GM12878 (cell line): ENCODE measurements around the gene CDH8. TPM values are rescaled to one million over a fixed set of nuclear protein-coding genes. Genes with fewer than 3 reads are reported as not detected.

Experiments
- ATAC-seq: fragments of 200-7000 bp; cut with Tn5 transposase; 3 replicates; pipeline ENCODE4 v1.9.1; 2020; ENCODE audit warnings: mild to moderate bottlenecking, moderate library complexity
- BruUV-seq: library from RNA; stranded (reverse); fragments of 400-500 nt; replicated peaks from 2 replicates; lab custom pipeline; 2021; lab: Mats Ljungman, UMichigan
- CTCF ChIA-PET: fragments of 300-600 bp; sonication (Branson Sonifier 250); formaldehyde crosslinking; extraction: SDS; loops from one replicate; lab custom pipeline; 2021; ENCODE audit warnings: inconsistent platforms; lab: Yijun Ruan, JAX
- POLR2A ChIA-PET: fragments of 350-600 bp; formaldehyde crosslinking; extraction: SDS; loops from one replicate; lab custom pipeline; 2021; ENCODE audit warnings: inconsistent platforms; lab: Charles Lee
- RAD21 ChIA-PET: fragments of 300-600 bp; sonication (Branson Sonifier 250); formaldehyde crosslinking; loops from one replicate; lab custom pipeline; 2023; ENCODE audit warnings: antibody characterized with exemption; ENCODE audit not compliant: unreplicated experiment; lab: Charles Lee
- SMC1A ChIA-PET: fragments of 300-600 bp; sonication (Branson Sonifier 250); formaldehyde crosslinking; loops from one replicate; lab custom pipeline; 2023; ENCODE audit not compliant: unreplicated experiment, uncharacterized antibody; lab: Charles Lee
- DNase-seq: peaks from one replicate; pipeline ENCODE4 v3.0.0-alpha.2; 2011; ENCODE audit warnings: low read depth, low spot score
- FAIRE-seq: peaks from 3 replicates; lab custom pipeline; 2011; peaks lifted over from hg19 to GRCh38; lab: Jason Lieb, UNC
- H2AFZ ChIP-seq: 2 replicates; pipeline ENCODE4 v1.6.0; 2011; ENCODE audit warnings: low read depth, low read length, control low read depth; ENCODE audit not compliant: control insufficient read depth
- H3K27ac ChIP-seq: 2 replicates; pipeline ENCODE4 v1.5.1; 2011; ENCODE audit warnings: control low read depth; ENCODE audit not compliant: control insufficient read depth, insufficient read depth
- H3K27me3 ChIP-seq, 2 experiments: replicated peaks in 1 of 2; 2 replicates each; pipeline versions ENCODE4 v1.6.0 to v1.6.1; 2011; ENCODE audit warnings: low read length in 1 of 2; ENCODE audit not compliant: control insufficient read depth in 2 of 2, insufficient read depth in 2 of 2
- H3K36me3 ChIP-seq, 2 experiments: 2 replicates each; pipeline ENCODE4 v1.5.1; 2011; ENCODE audit warnings: low read length in 1 of 2; ENCODE audit not compliant: control insufficient read depth in 2 of 2, insufficient read depth in 2 of 2
- H3K4me1 ChIP-seq: 2 replicates; pipeline ENCODE4 v1.6.1; 2011; ENCODE audit warnings: mild to moderate bottlenecking, low read length, moderate library complexity, mixed read lengths; ENCODE audit not compliant: control insufficient read depth, insufficient read depth
- H3K4me2 ChIP-seq: 2 replicates; pipeline ENCODE4 v1.6.0; 2011; ENCODE audit warnings: control low read depth; ENCODE audit not compliant: control insufficient read depth, insufficient read depth
- H3K4me3 ChIP-seq: fragments of 200-600 bp; sonication (generic); 2 replicates; pipeline ENCODE4 v1.5.1; 2016
- H3K79me2 ChIP-seq: 2 replicates; pipeline ENCODE4 v1.6.0; 2011; ENCODE audit warnings: low read length; ENCODE audit not compliant: control insufficient read depth, insufficient read depth
- H3K9ac ChIP-seq: 2 replicates; pipeline ENCODE4 v1.8.0; 2011; ENCODE audit warnings: low read length, control low read depth, mixed read lengths; ENCODE audit not compliant: control insufficient read depth, insufficient read depth
- H3K9me3 ChIP-seq: replicated peaks from 3 replicates; pipeline ENCODE4 v1.5.1; 2011; ENCODE audit warnings: mild to moderate bottlenecking, low read length; ENCODE audit not compliant: control insufficient read depth, insufficient read depth
- H4K20me1 ChIP-seq: 2 replicates; pipeline ENCODE4 v1.6.0; 2011; ENCODE audit not compliant: control insufficient read depth, insufficient read depth
- ETV6 ChIP-seq, 2 experiments: fragments of 450-650 bp in 1 of 2; IDR thresholded peaks in 1 of 2; conservative IDR thresholded peaks in 1 of 2; 2 replicates each; pipeline ENCODE4 v1.6.1; 2014; ENCODE audit warnings: antibody characterized with exemption in 1 of 2, borderline replicate concordance in 1 of 2, low read depth in 1 of 2, mild to moderate bottlenecking in 1 of 2, moderate library complexity in 1 of 2
- JUNB ChIP-seq: IDR thresholded peaks from 2 replicates; pipeline ENCODE4 v1.6.1; 2016; ENCODE audit warnings: antibody characterized with exemption, mild to moderate bottlenecking
- KDM1A ChIP-seq: fragments of 200-600 bp; sonication (generic); IDR thresholded peaks from 2 replicates; pipeline ENCODE4 v1.6.1; 2016; ENCODE audit warnings: borderline replicate concordance
- NKRF ChIP-seq: fragments of 450-650 bp; conservative IDR thresholded peaks from 2 replicates; pipeline ENCODE4 v1.6.1; 2017; ENCODE audit warnings: mild to moderate bottlenecking, moderate library complexity
- PAX5 ChIP-seq: IDR thresholded peaks from 2 replicates; pipeline ENCODE4 v1.6.1; 2011; ENCODE audit warnings: low read depth, low read length, borderline replicate concordance
- PML ChIP-seq: IDR thresholded peaks from 2 replicates; pipeline ENCODE4 v1.6.1; 2012; ENCODE audit warnings: low read length, inconsistent platforms
- RELB ChIP-seq: fragments of 450-650 bp; IDR thresholded peaks from 2 replicates; pipeline ENCODE4 v1.6.1; 2017; ENCODE audit warnings: low read depth, mild to moderate bottlenecking, moderate library complexity
- TARDBP ChIP-seq: IDR thresholded peaks from 2 replicates; pipeline ENCODE4 v1.6.1; 2016; ENCODE audit warnings: borderline replicate concordance
- ZBTB40 ChIP-seq: fragments of 450-650 bp; IDR thresholded peaks from 2 replicates; pipeline ENCODE4 v1.6.1; 2016; ENCODE audit warnings: mild to moderate bottlenecking, moderate library complexity, borderline replicate concordance
- WGBS: methylation state at CpG from one replicate; pipeline ENCODE4 v1.1.6; 2016; ENCODE audit warnings: low lambda C conversion rate; ENCODE audit not compliant: insufficient replicate concordance, insufficient coverage; ENCODE audit errors: missing lambda C conversion rate; 5-methylcytosine and 5-hydroxymethylcytosine counted together
- in situ Hi-C: fragments of 300-500 bp; cut with MboI; formaldehyde crosslinking; loops from 9 replicates; pipeline ENCODE4 v1.14.3; 2018; ENCODE audit warnings: mixed read lengths
- intact Hi-C: fragments of 100-400 bp; cut with micrococcal nuclease; formaldehyde crosslinking; loops from one replicate; pipeline ENCODE4 v1.14.2; 2022; ENCODE audit not compliant: unreplicated experiment
- polyA plus RNA-seq, 11 experiments: library from polyadenylated mRNA; depleted of rRNA in 4 of 11; unstranded in 6 of 11; stranded (reverse) in 5 of 11; fragments of >200 nt; fragmentation: Nextera tagmentation in 4 of 11; fragmentation: Illumina TruSeq in 1 of 11; extraction: Ambion mirVana in 4 of 11; extraction: Trizol in 1 of 11; gene quantifications; 1 replicate in 1 of 11; 2 replicates in 10 of 11; pipeline versions ENCODE4 v1.2.1 to v1.2.3, GENCODE V29; 2011 to 2016; ENCODE audit warnings: inconsistent platforms in 2 of 11, missing spikeins in 2 of 11, low read depth in 1 of 11
- total RNA-seq, 4 experiments: library from RNA; depleted of rRNA in 3 of 4; stranded (reverse); fragments of >200 nt in 3 of 4; fragmentation: Illumina TruSeq in 1 of 4; extraction: Trizol in 1 of 4; gene quantifications; 2 replicates each; pipeline versions ENCODE4 v1.2.1 to v1.2.3, GENCODE V29; 2013 to 2021
- TF ChIP-seq, protein P1 (sequence below): IDR thresholded peaks from 2 replicates; pipeline ENCODE4 v1.6.1; 2011; ENCODE audit warnings: low read depth, mild to moderate bottlenecking, low read length, moderate library complexity, borderline replicate concordance; ENCODE audit errors: extremely low read depth

CDH8 gene
- total and polyA plus RNA-seq, 10 of the 15 experiments (the other 5 are each of a cell fraction or from before 2014, with no cell fraction given) = 0.13 to 0.68 (median 0.25) TPM; not detected in 3

DNA sequence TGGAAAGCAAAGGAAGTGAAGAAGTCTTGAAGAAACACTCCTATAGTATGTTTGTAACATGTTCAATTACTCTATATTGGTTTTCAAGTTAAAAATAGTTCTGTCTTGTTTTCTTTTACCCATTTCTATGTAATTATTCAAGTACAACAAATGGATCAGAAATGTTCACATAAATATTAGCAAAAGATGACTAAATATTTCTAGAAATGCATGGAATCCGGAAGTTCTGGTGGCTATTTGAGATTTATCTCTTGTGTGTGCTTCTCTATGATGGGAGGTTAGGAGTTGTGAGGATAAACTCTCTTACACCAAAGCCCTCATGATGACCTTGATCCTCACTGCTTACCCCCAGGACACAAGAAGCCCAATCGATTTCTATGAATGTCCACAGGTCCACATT is 237.5 kb downstream of the CDH8 start (continued):
- TF ChIP-seq KDM1A = no peak
- TF ChIP-seq ETV6 (conservative IDR thresholded peaks at IDR 0.05 in 1 of 2, IDR thresholded peaks at IDR 0.05 in 1 of 2; ENCODE audit: borderline replicate concordance in 1 of 2, low read depth in 1 of 2) = no peak
- TF ChIP-seq JUNB = no peak
- TF ChIP-seq ZBTB40 = no peak
- TF ChIP-seq, all 136 proteins: peak for 0

GRCh38 chr16:61797961-61798507 is 238.2 kb downstream of the CDH8 start:
- Histone ChIP-seq H3K4me1 (no peaks in the 10 kb centered on the region), H3K9me3 (no peaks in the 10 kb centered on the region), H3K36me3 (no peaks in the 10 kb centered on the region), H3K27me3 (no peaks in the 10 kb centered on the region), H3K27ac (no peak overlapping the region), H2AFZ (no peak overlapping the region), H3K79me2 (no peaks in the 10 kb centered on the region), H4K20me1 (no peaks in the 10 kb centered on the region), H3K4me3 (no peak overlapping the region), H3K9ac (no peak overlapping the region), H3K4me2 (no peak overlapping the region)
- intact Hi-C loops (no loop called here), in situ Hi-C loops (no loop called here)
- ChIA-PET CTCF (interaction anchor here (0.6 kb wide), 1 partner anchor 60 kb away, joined by 3 read pairs; no protein-coding TSS in a partner anchor), SMC1A (no interaction called here), RAD21 (no interaction called here), POLR2A (no interaction called here)
- no TSS peak for BruUV-seq
- FAIRE-seq (no peak), DNase-seq (no peak), ATAC-seq (no peak)
- TF ChIP-seq NKRF (no peak), PAX5 (no peak), PML (no peak), TARDBP (no peak), RELB (no peak)
- TF ChIP-seq, protein P1, sequence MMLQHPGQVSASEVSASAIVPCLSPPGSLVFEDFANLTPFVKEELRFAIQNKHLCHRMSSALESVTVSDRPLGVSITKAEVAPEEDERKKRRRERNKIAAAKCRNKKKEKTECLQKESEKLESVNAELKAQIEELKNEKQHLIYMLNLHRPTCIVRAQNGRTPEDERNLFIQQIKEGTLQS = no peak
- 0% methylated on average over 1 of the region's 1 CpG for WGBS
